HUES6 (cell line): ENCODE results near the gene EIF2AK3.
"Not testable (repeated sequence)": the region's sequence is repeated elsewhere in the genome, so short reads cannot be mapped to it uniquely, and the experiment has no call there.

Experiments
- H3K27ac ChIP-seq: 2 replicates; pipeline ENCODE4 v1.7.0; 2013; ENCODE audit warnings: low read depth, mild to moderate bottlenecking, low read length, inconsistent platforms
- H3K27me3 ChIP-seq: 2 replicates; pipeline ENCODE4 v1.6.1; 2013; ENCODE audit warnings: low read length; ENCODE audit not compliant: control insufficient read depth, insufficient read depth
- H3K36me3 ChIP-seq: 2 replicates; pipeline ENCODE4 v1.6.1; 2013; ENCODE audit warnings: low read length; ENCODE audit not compliant: control insufficient read depth, insufficient read depth
- H3K4me1 ChIP-seq: 2 replicates; pipeline ENCODE4 v1.6.1; 2013; ENCODE audit warnings: low read length; ENCODE audit not compliant: control insufficient read depth, insufficient read depth
- H3K4me3 ChIP-seq: 2 replicates; pipeline ENCODE4 v1.5.1; 2013; ENCODE audit warnings: low read depth, low read length
- H3K9ac ChIP-seq: one replicate; pipeline ENCODE4 v1.6.1; 2013; ENCODE audit warnings: mild to moderate bottlenecking, low read length
- H3K9me3 ChIP-seq: 2 replicates; pipeline ENCODE4 v1.6.1; 2013; ENCODE audit warnings: low read depth, low read length; ENCODE audit not compliant: control insufficient read depth, insufficient read depth

The EIF2AK3 gene

DNA sequence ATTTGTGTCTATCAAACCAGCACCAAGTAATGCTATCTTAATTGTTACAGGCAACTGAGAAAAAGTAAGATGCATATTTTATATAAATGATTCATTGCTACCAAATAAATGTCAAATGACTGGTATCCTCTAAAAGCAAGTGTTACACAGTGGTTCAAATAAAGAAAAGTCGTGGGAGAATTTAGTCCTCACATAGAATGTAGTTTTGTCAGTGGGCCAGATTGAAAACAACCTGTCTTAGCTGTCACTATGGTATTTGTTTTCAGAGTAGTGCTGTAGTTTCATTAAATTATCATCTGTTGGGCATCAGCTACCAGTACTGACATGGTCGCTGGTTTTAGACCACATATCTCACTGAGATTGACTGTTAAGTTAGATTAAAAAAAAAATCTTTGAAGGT lies 10.2 kb upstream of the EIF2AK3 start:
- Histone ChIP-seq H3K4me3 (no peak overlapping the region), H3K9ac (no peak overlapping the region), H3K27me3 (no peaks in the 10 kb centered on the region), H3K36me3 (no peaks in the 10 kb centered on the region), H3K9me3 (no peaks in the 10 kb centered on the region), H3K4me1 (0 out of 2 replicates have a peak, but pooled peaks cover 7% of the 10 kb centered on the region), H3K27ac (no peak overlapping the region)

DNA sequence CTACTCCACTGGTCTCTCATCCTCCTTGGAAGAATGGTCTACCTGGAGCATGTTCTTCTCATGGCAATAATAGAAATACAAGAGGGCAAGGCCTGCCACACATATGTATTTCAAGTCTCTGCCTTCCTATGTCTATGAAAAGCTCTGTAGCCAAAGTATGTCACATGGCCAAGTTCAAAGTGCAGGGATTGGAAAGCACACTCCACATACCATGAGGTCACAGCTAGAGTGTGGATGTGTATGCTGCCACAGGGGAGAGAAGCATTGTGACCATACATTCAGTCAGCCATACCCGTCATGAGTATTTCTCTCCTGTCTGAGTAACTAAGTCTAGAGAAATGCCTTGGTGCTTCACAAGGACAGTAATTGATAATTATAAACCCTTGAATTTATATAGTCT lies 8.8 kb upstream of the EIF2AK3 start:
- Histone ChIP-seq H3K27ac (no peak overlapping the region), H3K36me3 (no peaks in the 10 kb centered on the region)

DNA sequence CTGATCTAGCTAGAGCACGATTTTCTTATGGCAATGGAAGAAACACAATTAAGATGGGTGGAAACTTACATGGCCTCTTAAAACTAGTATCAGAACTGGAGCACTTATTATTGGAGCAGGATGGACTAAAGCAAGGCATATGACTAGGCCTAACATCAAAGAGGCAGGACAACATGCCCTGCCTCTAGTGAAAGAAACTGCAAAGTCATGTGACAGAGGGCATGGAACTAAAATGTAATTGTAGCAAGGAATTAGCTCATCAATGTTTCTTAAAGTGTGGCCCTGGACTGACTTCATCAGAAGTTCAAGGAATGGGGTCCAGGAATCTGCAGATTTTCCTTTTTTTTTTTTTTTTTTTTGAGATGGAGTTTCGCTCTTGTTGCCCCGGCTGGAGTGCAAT lies 5.3 kb upstream of the EIF2AK3 start:
- Histone ChIP-seq H3K4me1 (peaks cover 31% of the 10 kb centered on the region), H3K4me3 (no peak overlapping the region)

More for the DNA sequence above, 8.8 kb upstream of the EIF2AK3 start:
- no peak overlapping the region for H3K4me3 ChIP-seq
- peaks cover 14% of the 10 kb centered on the region for H3K4me1 ChIP-seq
- H3K9ac ChIP-seq: no peak overlapping the region
- H3K27me3 ChIP-seq: no peaks in the 10 kb centered on the region
- no peaks in the 10 kb centered on the region for H3K9me3 ChIP-seq

DNA sequence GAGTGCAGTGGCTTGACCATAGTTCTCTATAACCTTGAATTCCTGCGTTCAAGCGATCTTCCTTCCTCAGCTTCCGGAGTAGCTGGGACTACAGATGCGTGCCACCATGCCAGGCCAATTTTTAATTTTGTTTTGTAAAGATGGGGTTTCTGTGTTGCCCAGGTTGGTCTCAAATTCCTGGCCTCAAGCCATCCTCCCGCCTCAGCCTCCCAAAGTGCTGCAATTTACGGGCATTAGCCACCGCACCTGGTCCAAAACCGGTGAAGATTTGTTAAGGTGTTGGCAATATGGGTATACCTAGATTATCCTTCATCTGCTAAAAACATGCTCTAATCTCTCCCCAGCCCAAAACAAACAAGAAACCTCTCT lies 1.3 kb upstream of the EIF2AK3 start:
- H3K4me3 ChIP-seq: peak overlapping the region; percentile 68
- no peaks in the 10 kb centered on the region for H3K9me3 ChIP-seq
- peaks cover 48% of the 10 kb centered on the region for H3K4me1 ChIP-seq
- no peak overlapping the region for H3K27ac ChIP-seq
- no peak overlapping the region for H3K9ac ChIP-seq
- H3K36me3 ChIP-seq: no peaks in the 10 kb centered on the region
- H3K27me3 ChIP-seq: no peaks in the 10 kb centered on the region

More for the DNA sequence above, 5.3 kb upstream of the EIF2AK3 start:
- H3K27me3 ChIP-seq: no peaks in the 10 kb centered on the region
- no peak overlapping the region for H3K9ac ChIP-seq
- H3K9me3 ChIP-seq: no peaks in the 10 kb centered on the region
- no peak overlapping the region for H3K27ac ChIP-seq
- no peaks in the 10 kb centered on the region for H3K36me3 ChIP-seq

DNA sequence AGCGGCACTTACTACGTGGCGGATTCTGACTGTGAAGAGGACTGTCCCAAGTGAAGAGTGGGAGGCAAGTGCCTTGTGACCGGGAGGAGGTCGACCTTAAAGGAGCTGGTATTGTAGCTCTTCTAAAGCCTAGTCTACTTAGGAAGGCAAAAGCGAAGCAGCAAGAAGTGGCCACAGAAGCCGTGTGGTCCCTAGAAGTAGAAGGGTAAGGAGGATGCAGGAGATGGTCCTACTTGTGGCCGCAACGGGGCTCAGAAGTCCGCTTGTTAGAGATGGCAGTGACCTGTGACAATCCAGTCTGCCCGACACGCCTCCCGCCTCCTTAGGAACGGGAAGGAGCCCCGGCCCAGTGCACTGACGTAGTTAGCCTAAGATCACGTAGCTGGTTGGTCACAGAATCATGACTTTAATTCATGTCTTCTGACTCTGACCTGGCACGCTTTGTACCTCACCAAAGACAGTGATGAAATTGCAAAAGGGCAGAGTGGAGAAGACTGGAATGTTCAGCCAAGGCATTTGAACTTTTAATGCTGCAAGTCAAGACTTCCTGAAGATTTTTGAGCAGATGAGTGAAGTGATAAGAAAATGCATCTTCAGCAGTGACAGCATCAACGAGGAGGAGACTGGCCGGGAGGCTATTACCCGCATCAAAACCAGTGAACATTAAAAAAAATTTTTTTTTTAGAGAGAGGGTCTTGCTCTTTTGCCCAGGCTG lies 749 bp upstream of the EIF2AK3 start:
- H3K27me3 ChIP-seq: no peaks in the 10 kb centered on the region
- H3K9ac ChIP-seq: peak overlapping the region; percentile 92
- peak overlapping the region; percentile 68 for H3K4me3 ChIP-seq
- no peaks in the 10 kb centered on the region for H3K36me3 ChIP-seq
- peak overlapping the region; percentile 22; the same call in 1 of the 2 replicates for H3K27ac ChIP-seq
- peaks cover 51% of the 10 kb centered on the region for H3K4me1 ChIP-seq
- no peaks in the 10 kb centered on the region for H3K9me3 ChIP-seq

DNA sequence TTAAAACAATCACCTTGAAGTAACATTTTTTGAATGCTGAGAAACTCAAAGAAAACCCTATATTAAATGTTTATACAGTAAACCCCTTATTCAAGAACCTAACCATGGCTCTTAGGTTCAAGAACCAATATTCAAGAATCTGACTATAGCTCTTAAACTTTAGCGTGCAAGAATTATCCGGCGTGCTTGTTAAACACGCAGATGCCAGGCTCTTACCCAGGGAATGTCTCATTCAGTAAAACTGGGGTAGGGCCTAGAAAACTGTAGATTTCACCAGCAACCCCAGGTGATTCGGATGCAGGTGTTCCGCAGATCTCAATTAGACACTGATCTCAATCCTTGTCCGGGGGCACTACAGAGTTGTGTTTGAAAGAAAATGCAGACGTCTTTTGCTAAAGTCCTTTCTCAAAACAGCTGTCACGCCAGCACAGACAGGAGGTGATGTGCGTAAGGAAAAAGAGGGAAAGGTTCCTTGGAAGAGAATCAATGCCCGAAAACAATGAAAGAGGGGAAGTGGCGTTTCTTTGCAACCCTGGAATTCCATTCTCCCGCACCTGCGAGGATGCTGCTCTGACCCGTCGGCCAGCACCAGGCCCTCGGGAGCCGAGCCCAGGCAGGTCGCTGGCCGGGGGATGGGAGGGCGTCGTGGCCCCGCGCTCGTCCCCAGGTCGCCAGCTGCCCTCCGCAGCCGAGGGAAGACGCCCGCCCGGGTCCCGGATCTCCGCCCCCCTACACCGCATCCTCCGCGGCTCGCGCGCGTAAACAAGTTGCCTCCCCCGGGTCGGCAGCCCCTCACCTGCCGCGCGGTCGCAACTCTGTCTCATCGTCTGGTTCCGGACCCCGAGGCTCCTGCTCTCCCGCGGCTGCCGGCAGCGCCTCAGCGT lies 851 bp downstream of the EIF2AK3 start:
- H3K4me1 ChIP-seq: peaks cover 55% of the 10 kb centered on the region
- H3K9me3 ChIP-seq: no peaks in the 10 kb centered on the region
- peak overlapping the region; percentile 76 for H3K9ac ChIP-seq
- peak overlapping the region; percentile 63; the same call in 1 of the 2 replicates for H3K27ac ChIP-seq
- H3K27me3 ChIP-seq: no peaks in the 10 kb centered on the region
- H3K4me3 ChIP-seq: peak overlapping the region; percentile 85
- H3K36me3 ChIP-seq: no peaks in the 10 kb centered on the region

DNA sequence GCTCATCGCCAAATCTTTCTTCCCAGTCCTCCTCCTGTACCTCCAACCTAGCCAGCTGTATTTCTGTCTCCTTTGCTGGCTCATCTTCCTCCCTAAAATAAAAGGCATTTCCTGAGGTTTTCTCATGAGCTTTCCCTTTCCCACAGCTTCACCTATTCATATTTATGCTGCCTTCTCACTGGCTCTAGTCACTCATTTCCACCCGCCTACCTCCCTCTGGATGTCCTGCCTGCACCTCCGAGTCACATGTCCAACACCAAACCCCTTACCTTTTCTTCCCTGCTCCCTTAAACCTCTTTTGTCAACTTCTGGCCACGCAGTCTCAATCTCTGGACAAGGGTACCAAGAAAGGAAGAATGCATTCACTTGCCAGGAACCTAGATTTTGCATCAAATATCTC lies 2.8 kb downstream of the EIF2AK3 start:
- H3K9ac ChIP-seq: no peak overlapping the region
- H3K36me3 ChIP-seq: no peaks in the 10 kb centered on the region
- no peak overlapping the region for H3K27ac ChIP-seq
- H3K9me3 ChIP-seq: no peaks in the 10 kb centered on the region
- H3K27me3 ChIP-seq: no peaks in the 10 kb centered on the region
- H3K4me1 ChIP-seq: peaks cover 36% of the 10 kb centered on the region
- peak overlapping the region; percentile 49 for H3K4me3 ChIP-seq

DNA sequence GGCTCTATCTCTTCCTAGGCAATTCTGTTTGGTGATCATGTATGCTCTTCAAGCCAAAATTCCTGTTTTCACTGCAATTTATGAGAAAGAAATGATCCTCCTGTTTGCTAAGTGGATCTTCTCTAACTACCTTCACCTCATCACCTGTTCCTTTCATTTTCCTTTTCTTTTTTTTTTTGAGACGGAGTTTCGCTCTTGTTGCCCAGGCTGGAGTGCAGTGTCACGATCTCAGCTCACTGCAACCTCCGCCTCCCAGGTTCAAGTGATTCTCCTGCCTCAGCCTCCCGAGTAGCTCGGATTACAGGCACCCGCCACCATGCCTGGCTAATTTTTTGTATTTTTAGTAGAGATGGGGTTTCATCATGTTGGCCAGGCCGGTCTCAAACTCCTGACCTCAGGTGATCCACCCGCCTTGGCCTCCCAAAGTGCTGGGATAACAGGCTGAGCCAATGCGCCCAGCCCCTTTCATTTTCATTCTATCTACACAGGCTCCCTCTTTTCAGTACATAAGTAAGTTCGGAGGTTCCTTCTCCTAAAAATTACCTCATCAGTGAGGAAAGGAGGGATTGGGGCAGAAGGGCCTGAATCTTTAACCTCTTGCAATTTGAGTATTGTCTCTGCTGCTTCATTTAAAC lies 3.3 kb downstream of the EIF2AK3 start:
- Histone ChIP-seq H3K4me1 (peaks cover 31% of the 10 kb centered on the region), H3K4me3 (peak overlapping the region; percentile 49)
- H3K27ac ChIP-seq, H3K9ac ChIP-seq, H3K9me3 ChIP-seq, H3K27me3 ChIP-seq, H3K36me3 ChIP-seq: not testable (repeated sequence)

DNA sequence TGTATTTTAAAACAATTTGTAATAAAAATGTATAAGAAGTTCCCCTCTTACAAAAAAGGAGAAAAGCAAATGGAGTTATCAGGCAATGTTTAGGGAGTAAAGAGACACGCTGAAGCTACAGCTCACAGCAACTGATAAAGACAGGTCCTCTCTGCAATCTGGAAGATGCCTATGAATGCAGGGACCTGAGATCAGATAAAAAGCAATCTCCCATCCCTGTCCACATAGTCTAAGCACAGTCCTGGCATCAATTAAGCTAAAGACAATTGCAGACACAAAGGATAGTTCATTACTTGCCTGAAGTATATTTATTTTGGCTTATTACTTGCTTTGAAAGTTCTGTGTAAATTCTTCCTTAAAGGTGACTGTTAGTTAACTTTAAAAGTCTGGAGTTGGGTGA lies 5.0 kb downstream of the EIF2AK3 start:
- H3K4me1 ChIP-seq: peaks cover 27% of the 10 kb centered on the region
- H3K27ac ChIP-seq: no peak overlapping the region
- H3K9me3 ChIP-seq: no peaks in the 10 kb centered on the region
- no peaks in the 10 kb centered on the region for H3K27me3 ChIP-seq
- no peak overlapping the region for H3K4me3 ChIP-seq
- H3K9ac ChIP-seq: no peak overlapping the region
- H3K36me3 ChIP-seq: no peaks in the 10 kb centered on the region

DNA sequence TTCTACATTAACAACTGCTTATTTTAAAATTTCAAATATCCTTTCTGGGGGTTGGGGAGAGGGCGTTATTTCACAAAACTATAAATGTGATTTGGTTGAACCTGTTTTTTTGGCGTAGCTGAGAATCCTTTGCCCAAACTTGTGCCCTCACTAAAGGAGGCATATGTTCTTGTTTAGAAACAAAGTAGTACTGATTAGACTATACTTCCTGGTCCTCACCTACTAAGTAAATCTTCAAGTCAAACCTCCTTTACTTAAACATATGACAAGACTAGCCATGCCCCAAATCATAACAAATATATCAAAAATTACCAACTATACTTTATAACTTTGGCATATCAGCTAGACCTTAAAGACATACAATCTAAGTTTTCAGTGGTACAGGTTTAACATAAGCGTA lies 5.8 kb downstream of the EIF2AK3 start:
- peaks cover 27% of the 10 kb centered on the region for H3K4me1 ChIP-seq
- H3K36me3 ChIP-seq: no peaks in the 10 kb centered on the region
- H3K27ac ChIP-seq: no peak overlapping the region
- H3K27me3 ChIP-seq: no peaks in the 10 kb centered on the region
- H3K9ac ChIP-seq: no peak overlapping the region
- H3K9me3 ChIP-seq: no peaks in the 10 kb centered on the region
- no peak overlapping the region for H3K4me3 ChIP-seq

DNA sequence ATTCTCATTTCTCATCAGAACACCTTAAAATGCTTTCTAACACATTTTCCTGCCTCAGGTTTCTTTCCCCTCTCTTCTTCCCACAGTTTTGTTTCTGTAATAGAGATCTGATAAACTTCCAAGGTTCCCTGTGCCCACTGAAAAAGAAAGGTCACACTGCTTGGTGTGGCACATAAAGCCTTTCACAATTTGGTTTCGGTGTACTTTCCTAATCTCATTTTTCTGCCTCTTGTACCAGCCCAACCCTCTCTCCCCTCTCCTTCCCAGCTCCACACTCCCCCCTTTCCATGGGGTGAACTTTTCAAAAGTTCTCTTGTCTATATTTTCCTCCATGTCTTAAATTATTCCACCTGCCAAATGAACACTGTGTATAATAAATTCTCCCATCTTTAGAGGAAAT lies 7.2 kb downstream of the EIF2AK3 start:
- Histone ChIP-seq H3K27ac (no peak overlapping the region), H3K27me3 (no peaks in the 10 kb centered on the region), H3K4me1 (peaks cover 22% of the 10 kb centered on the region), H3K9me3 (no peaks in the 10 kb centered on the region), H3K4me3 (no peak overlapping the region), H3K36me3 (no peaks in the 10 kb centered on the region), H3K9ac (no peak overlapping the region)
